ENCODE measurements around the gene FUS.

- no peak for TF ChIP-seq GATA2 (IDR thresholded peaks at IDR 0.05; ENCODE audit: low read depth, low read length)
- no peak for TF ChIP-seq GATA3 (IDR thresholded peaks at IDR 0.05; ENCODE audit: low read depth, low read length)
Observed at GRCh38 chr16:31177136-31177535, 2.8 kb upstream of the FUS start.
